Upper lobe of left lung (tissue), 4 donors: ENCODE results near the gene SPATS1.

Experiments used
- CTCF ChIP-seq, 6 experiments: fragments of 450-650 bp in 4 of 6; fragments of 200-600 bp in 2 of 6; sonication (generic) in 2 of 6; IDR thresholded peaks; one replicate each; pipeline ENCODE4 v1.5.1; 2016 to 2019; ENCODE audit warnings: antibody characterized with exemption in 6 of 6
- POLR2A ChIP-seq, 4 donors: fragments of 450-650 bp; IDR thresholded peaks; one replicate each; pipeline ENCODE4 v1.5.1; 2016 to 2017; ENCODE audit warnings: antibody characterized with exemption in 4 of 4, mild to moderate bottlenecking in 2 of 4
- POLR2AphosphoS5 ChIP-seq, 2 donors: sonication (generic); formaldehyde crosslinking; IDR thresholded peaks; one replicate each; pipeline ENCODE4 v1.5.1; 2017; ENCODE audit warnings: antibody characterized with exemption in 2 of 2

DNA sequence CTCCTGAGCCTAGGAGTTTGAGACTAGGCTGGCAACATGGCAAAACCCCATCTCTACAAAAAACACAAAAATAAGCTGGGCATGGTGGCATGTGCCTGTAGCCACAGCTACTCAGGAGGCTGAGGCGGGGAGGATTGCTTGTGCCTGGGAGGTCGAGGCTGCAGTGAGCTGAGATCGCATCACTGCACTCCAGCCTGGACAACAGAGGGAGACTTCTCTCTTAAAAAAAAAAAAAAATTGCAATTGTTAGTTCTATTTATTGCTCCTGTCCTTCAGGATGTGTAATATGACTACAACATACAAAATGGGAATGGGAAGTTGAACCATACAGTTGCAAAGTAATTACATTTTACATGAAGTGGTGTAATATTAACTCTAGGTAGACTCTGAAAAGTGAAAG lies 21.2 kb upstream of the SPATS1 start:
- TF ChIP-seq CTCF (IDR thresholded peaks at IDR 0.05) = no peak
- TF ChIP-seq POLR2A (IDR thresholded peaks at IDR 0.05) = no peak
- TF ChIP-seq POLR2AphosphoS5 (IDR thresholded peaks at IDR 0.05) = no peak
